Measurements from ENCODE around the gene TAGLN.

The TAGLN gene

GRCh38 chr11:117199053-117199915 is at the start of gene TAGLN:
Gene TAGLN (plus strand): TSS chr11:117199370. CDS start chr11:117203014, 3,644 bp downstream.
- no peak for DNase-seq

DNA sequence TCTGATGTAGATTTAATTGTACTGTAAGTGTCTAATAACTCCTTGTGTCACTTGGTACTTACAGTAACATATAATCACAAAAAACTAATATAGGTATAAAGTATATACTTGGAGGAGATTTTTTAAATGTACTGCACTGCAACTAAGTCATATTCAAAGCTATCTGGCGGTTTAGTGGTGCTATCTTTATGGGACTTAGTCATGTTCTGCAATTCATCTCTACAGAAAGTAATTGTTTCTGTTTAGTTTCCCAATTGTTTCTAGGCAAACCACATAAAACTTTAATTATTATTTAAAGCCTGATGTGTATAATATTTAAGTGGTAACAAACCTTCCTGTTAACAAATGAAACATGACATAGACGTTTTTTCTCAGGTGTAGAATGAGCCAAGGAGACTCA is 47.1 kb upstream of the TAGLN start:
- no peak for DNase-seq

DNA sequence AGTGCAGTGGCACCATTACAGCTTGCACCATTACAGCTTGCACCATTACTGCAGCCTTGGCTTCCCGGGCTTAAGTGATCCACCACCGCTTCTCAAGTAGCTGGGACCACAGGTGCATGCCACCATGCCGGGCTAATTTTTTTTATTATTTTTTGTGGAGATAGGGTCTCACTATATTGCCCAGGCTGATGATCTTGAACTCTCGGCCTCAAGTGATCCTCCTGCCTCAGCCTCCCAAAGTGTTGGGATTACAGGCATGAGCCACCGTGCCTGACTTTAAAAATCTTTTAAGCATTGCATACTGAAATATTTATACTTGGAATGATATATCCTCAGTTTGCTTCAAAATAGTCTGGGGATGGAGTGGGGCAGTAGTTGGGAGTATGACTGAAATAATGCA is 44.7 kb upstream of the TAGLN start:
- DNase-seq: no peak

- DNase-seq: no peak
Observed at GRCh38 chr11:117157507-117157906, 41.7 kb upstream of the TAGLN start.

GRCh38 chr11:117159892-117160291 is 39.3 kb upstream of the TAGLN start:
- DNase-seq: no peak

DNA sequence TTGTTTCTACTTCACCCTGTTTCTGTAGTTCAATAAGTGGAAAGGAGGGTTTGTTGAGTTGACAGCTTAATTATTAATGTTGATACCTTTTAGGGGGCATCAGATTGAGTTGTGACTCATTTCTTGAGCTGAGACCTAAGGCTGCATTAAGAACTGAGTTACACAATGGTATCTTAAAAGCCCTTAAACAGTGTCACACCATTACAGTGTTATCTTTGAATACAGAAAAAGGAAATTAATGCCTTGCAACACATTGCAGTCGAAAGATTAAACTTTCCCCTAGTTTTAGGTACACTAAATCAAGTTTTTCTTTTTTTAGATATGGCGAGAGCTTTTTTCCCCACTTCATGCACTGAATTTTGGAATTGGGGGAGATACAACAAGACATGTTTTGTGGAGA is 38.3 kb upstream of the TAGLN start:
- DNase-seq: no peak

GRCh38 chr11:117166491-117166890 is 32.7 kb upstream of the TAGLN start:
- DNase-seq: no peak

- DNase-seq: no peak
Observed at GRCh38 chr11:117169736-117170135, 29.4 kb upstream of the TAGLN start.

GRCh38 chr11:117170210-117170609 is 29.0 kb upstream of the TAGLN start:
- DNase-seq: no peak

DNA sequence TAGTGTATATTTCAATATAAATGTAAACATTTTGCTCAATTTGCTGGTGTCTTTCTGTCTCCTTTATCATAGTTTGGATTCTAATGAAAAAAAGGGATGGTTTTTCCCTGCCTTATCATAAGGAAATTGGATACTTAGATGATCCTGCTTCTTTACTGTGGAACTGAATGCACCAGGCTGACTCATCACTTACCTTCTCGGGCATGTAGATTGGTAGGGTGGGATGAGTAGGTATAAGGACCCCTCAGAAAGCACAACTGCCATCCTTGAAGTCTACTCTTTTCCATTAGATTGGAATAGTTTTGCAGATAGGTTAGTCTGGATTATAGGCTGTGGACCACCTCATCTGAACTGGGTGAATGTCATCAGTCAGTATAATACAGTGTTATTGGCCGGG is 28.2 kb upstream of the TAGLN start:
- DNase-seq: no peak

DNA sequence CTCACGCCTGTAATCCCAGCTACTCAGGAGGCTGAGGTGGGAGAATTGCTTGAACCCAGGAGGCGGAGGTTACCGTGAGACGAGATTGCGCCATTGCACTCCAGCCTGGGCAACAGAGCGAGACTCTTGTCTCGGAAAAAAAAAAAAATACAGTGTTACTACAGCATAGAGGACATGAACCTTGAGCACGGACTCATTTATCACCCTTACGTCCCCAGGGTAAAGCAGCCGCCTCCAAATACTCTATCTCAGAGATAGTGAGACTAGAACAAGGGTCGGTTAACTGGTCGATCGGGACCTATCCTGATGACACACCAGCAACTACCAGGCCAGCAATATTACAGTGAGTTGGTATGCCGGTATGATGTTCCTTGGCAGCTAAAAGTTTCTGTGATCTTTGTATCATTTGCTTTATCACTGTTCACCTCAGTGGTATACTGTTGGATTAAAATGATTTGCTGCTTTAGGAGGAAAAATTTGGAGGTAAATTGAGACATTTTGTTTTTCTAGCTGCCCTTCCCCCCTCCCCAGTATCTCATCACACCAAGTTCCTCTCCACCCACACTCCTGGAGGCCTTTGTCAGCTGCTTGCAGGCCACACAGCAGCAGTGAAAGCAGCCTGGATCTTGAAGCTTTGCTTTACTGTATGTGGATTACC is 27.6 kb upstream of the TAGLN start:
- no peak for DNase-seq

DNA sequence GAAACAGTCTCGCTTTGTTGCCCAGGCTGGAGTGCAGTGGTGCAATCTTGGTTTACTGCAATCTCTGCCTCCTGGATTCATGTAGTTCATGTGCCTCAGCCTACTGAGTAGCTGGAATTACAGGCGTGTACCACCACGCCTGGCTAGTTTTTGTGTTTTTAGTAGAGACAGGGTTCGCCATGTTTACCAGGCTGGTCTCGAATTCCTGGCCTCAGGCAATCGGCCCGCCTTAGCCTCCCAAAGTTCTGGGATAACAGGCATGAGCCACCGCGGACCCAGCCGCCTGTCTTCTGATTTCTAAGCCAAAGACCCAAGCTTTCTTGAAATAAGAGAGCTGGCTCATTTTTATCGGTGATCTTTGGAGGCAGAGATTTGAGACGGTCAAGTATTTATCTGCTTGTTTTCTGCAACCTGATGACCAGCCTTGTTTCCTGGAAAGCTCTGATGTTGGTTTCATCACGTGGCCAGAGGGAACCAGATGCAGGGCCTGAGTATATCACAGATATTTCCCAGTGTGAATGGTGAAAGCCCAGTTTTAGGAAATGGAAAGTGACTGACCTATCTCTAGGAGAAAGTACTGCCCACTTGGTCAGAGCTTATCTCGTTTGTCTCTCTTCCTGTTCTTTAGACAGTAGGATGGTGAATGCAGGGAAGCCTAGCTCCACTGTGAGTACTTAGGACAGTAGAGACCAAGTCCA is 26.3 kb upstream of the TAGLN start:
- DNase-seq: no peak

- DNase-seq: no peak
Observed at GRCh38 chr11:117175104-117175503, 24.1 kb upstream of the TAGLN start.

- DNase-seq: no peak
Observed at GRCh38 chr11:117175781-117176180, 23.4 kb upstream of the TAGLN start.

DNA sequence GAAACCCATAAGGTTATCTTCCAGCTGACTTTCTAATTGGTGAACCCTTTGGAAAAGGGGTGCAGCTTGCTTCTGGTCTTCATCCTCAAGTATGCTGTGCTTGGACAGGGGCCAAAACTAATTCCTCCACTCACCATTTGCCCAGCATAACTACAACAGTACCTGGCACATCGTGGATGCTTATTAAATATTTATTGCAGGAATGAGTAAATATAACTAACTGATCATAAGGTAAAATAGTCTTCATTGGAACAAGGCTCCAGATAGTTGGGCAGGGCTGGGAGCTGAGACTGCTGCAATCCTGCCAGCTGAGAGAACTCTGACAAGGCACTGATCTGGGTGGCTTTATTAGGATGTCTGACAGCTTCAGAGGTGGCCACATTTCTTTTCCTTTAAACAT is 23.0 kb upstream of the TAGLN start:
- no peak for DNase-seq

DNA sequence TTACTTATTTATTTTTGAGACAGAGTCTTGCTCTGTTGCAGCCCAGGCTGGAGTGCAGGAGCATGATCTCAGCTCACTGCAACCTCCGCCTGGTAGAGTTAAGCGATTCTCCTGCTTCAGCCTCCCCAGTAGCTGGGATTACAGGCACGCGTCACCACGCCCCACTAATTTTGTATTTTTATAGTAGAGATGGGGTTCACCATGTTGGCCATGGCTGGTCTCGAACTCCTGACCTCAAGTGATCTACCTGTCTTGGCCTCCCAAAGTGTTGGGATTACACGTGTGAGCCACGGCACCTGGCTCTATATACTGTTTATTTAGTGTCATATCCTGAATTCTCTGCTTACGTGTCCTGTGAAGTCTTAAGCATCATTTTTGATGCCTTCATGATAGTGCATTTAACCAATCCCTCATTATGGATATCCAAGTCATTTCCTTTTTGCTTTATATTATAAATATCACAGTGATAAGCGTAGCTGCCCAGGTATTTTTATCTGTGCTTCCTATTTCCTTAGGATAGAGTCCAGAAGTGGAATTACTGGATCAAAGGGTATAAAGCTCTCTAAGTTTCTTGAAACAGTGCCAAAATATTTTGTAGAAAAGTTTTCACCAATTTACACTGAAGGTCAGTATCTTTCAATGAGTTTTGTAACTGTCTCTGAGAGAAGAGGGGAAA is 21.5 kb upstream of the TAGLN start:
- DNase-seq: no peak

DNA sequence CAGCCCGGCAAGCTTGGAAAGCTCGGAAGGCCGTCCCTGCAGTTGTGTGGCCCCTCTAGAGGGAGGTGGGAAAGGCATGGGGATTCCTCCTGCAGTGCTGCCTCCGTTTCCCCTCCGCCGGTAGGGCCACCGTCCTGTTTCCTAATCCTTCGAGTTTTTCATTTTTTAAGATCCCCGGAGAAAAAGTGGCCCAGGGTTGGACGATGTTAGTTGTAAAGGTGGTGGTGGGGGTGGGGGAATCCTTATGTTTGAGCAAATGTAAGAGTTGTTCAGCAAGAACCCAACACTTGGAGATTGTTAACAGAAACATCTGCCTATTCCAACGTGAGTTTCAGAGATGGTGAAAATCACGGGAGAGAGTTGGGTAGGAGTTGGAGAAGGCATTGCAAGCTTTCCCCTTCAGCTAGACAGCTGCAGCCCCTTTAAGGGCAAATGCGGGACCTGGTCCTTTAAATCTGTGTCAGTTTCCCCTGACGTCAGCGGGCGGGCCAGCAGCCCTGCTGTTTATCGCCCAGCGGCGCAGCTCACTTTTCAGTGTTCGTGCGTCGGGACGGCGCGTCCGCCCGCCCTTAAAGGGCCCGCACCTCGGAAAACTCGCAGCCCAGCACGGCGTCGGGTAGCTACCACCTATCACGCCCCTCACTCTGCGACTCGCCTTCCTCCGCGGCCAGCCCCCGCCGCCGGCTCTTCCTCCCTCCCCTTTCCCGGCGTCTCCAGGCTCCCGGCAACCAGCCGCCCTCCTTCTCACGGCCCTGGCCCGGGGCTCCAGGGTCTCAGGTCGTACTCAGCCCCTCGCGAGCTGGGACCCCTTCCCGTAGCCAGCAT is 20.7 kb upstream of the TAGLN start, which contains the start of gene SIDT2:
SIDT2 (plus strand) TSS at position 534 of the 825 bp plus-strand sequence. CDS start 521 bp downstream, outside the sequence.
- DNase-seq: peak; percentile 74 to 95

- DNase-seq: peak in 1 of 2 experiments; percentile 23
Observed at GRCh38 chr11:117179048-117179999, 19.8 kb upstream of the TAGLN start.

DNA sequence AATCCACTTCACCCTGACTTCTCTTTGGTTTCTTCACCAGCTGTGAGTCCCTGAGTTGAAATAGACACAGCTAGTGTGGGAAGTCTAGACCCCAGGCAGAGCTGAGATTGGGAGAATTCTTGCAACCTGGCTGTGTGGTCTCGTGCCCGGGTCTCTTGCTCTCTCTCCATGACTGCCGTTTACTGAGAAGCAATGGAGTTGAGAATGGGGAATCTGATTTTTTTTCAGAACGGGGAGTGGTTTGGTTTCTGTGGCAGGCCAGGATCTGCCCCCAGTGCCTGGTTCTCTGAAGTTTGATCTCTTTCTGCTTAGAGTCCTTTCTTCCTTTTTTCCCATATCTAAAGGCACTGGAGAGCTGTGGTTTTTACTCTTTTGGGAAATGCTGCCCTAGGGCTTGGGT is 19.1 kb upstream of the TAGLN start:
- no peak for DNase-seq

GRCh38 chr11:117180661-117181585 is 18.2 kb upstream of the TAGLN start:
- DNase-seq: peak in 1 of 2 experiments; percentile 21
